B cell (primary cell): Measurements from ENCODE around the gene MYH1. TPM values are rescaled to one million over a fixed set of nuclear protein-coding genes. Genes with fewer than 3 reads are reported as not detected.

Experiments used
- ATAC-seq: fragments of 200-7000 bp; cut with Tn5 transposase; one replicate; pipeline ENCODE4 v1.10.0; 2021; ENCODE audit warnings: low read depth, mild to moderate bottlenecking, moderate number of reproducible peaks, moderate library complexity
- CTCF ChIA-PET: fragments of 350-600 bp; sonication (Branson Sonifier 250); formaldehyde crosslinking; loops from one replicate; lab custom pipeline; 2021; ENCODE audit warnings: antibody characterized with exemption, inconsistent platforms; lab: Charles Lee
- POLR2A ChIA-PET: fragments of 350-600 bp; sonication (Branson Sonifier 250); formaldehyde crosslinking; loops from one replicate; lab custom pipeline; 2021; ENCODE audit warnings: antibody characterized with exemption; lab: Charles Lee
- DNase-seq: peaks from one replicate; pipeline ENCODE4 v3.0.0; 2013
- H2AFZ ChIP-seq: 2 replicates; pipeline ENCODE4 v1.6.1; 2012; ENCODE audit warnings: mild to moderate bottlenecking, low read depth, low read length; ENCODE audit not compliant: insufficient read depth, poor library complexity, severe bottlenecking
- H3K27ac ChIP-seq, 2 donors: 1 replicate in 1 of 2; 2 replicates in 1 of 2; pipeline ENCODE4 v1.5.1; 2012 to 2013; ENCODE audit warnings: low read length in 2 of 2, mild to moderate bottlenecking in 2 of 2, moderate library complexity in 1 of 2
- H3K27me3 ChIP-seq, 4 experiments: fragments of 200-600 bp in 1 of 4; sonication (generic) in 1 of 4; replicated peaks in 1 of 4; 1 replicate in 2 of 4; 2 replicates in 2 of 4; pipeline versions ENCODE4 v1.6.1 to v1.7.0; 2013 to 2016; ENCODE audit warnings: low read length in 3 of 4, mild to moderate bottlenecking in 2 of 4, mixed read lengths in 1 of 4, moderate library complexity in 1 of 4; ENCODE audit not compliant: insufficient read depth in 4 of 4, control insufficient read depth in 3 of 4; ENCODE audit errors: control extremely low read depth in 1 of 4
- H3K36me3 ChIP-seq, 2 experiments: replicated peaks in 1 of 2; 1 replicate in 1 of 2; 2 replicates in 1 of 2; pipeline versions ENCODE4 v1.6.1 to v1.7.1; 2013; ENCODE audit warnings: low read length in 1 of 2; ENCODE audit not compliant: insufficient read depth in 2 of 2, control insufficient read depth in 1 of 2; ENCODE audit errors: control extremely low read depth in 1 of 2, extremely low read depth in 1 of 2
- H3K4me1 ChIP-seq, 2 donors: fragments of 200-600 bp in 1 of 2; sonication (generic) in 1 of 2; 1 replicate in 1 of 2; 2 replicates in 1 of 2; pipeline versions ENCODE4 v1.5.1 to v1.6.1; 2013 to 2017; ENCODE audit warnings: low read length in 2 of 2; ENCODE audit not compliant: control insufficient read depth in 2 of 2, insufficient read depth in 2 of 2
- H3K4me2 ChIP-seq: replicated peaks from 2 replicates; pipeline ENCODE3; 2012; ENCODE audit warnings: mild to moderate bottlenecking, low read depth, low read length; ENCODE audit not compliant: poor library complexity, severe bottlenecking
- H3K4me3 ChIP-seq, 5 experiments: fragments of 200-600 bp in 1 of 5; sonication (generic) in 1 of 5; 1 replicate in 3 of 5; 2 replicates in 2 of 5; pipeline versions ENCODE4 v1.5.1 to v1.7.0; 2011 to 2016; ENCODE audit warnings: low read length in 4 of 5, mild to moderate bottlenecking in 4 of 5, low read depth in 2 of 5, control low read depth in 1 of 5, moderate library complexity in 1 of 5; ENCODE audit not compliant: insufficient read depth in 1 of 5; ENCODE audit errors: control extremely low read depth in 1 of 5, extremely low read depth in 1 of 5
- H3K79me2 ChIP-seq: fragments of 200-600 bp; sonication (generic); one replicate; pipeline ENCODE4 v1.6.0; 2016; ENCODE audit warnings: low read length; ENCODE audit not compliant: control insufficient read depth, insufficient read depth
- H3K9ac ChIP-seq: fragments of 200-600 bp; sonication (generic); 2 replicates; pipeline ENCODE4 v1.6.1; 2017; ENCODE audit warnings: mild to moderate bottlenecking, low read length, moderate library complexity
- H3K9me3 ChIP-seq, 3 donors: one replicate each; pipeline versions ENCODE4 v1.6.1 to v1.7.1; 2013; ENCODE audit warnings: low read length in 2 of 3; ENCODE audit not compliant: control insufficient read depth in 2 of 3, insufficient read depth in 1 of 3; ENCODE audit errors: control extremely low read depth in 1 of 3
- H4K20me1 ChIP-seq: 2 replicates; pipeline ENCODE4 v1.6.0; 2012; ENCODE audit warnings: mild to moderate bottlenecking, low read length; ENCODE audit not compliant: insufficient read depth, control insufficient read depth, poor library complexity, severe bottlenecking
- H3K27ac Mint-ChIP-seq: one replicate; pipeline ENCODE4 v1.8.0; 2021; ENCODE audit warnings: mixed read lengths
- H3K27me3 Mint-ChIP-seq: one replicate; pipeline ENCODE4 v1.8.0; 2021; ENCODE audit warnings: mixed read lengths
- H3K4me1 Mint-ChIP-seq: one replicate; pipeline ENCODE4 v1.8.0; 2021; ENCODE audit warnings: mixed read lengths
- H3K4me3 Mint-ChIP-seq: one replicate; pipeline ENCODE4 v1.8.0; 2021; ENCODE audit warnings: mixed read lengths
- H3K9me3 Mint-ChIP-seq: one replicate; pipeline ENCODE4 v1.8.0; 2022; ENCODE audit warnings: mixed read lengths; ENCODE audit not compliant: insufficient read depth
- EZH2 ChIP-seq: IDR thresholded peaks from 2 replicates; pipeline ENCODE4 v1.6.1; 2012; ENCODE audit warnings: borderline replicate concordance, low read depth, mild to moderate bottlenecking, moderate library complexity, low read length; ENCODE audit not compliant: insufficient read depth, poor library complexity, severe bottlenecking
- WGBS: methylation state at CpG from one replicate; pipeline ENCODE4 v1.1.5; 2013; ENCODE audit warnings: missing lambda C conversion rate; ENCODE audit not compliant: insufficient coverage; 5-methylcytosine and 5-hydroxymethylcytosine counted together
- intact Hi-C: fragments of 100-400 bp; cut with micrococcal nuclease; formaldehyde crosslinking; loops from one replicate; pipeline ENCODE4 v1.10.0; 2022
- polyA plus RNA-seq: library from polyadenylated mRNA; depleted of rRNA; stranded (reverse); fragments of >200 nt; gene quantifications from 2 replicates; pipeline ENCODE4 v1.2.3, GENCODE V29; 2012
- total RNA-seq, 2 donors: library from RNA; stranded (reverse); fragments of 120-200 nt in 1 of 2; gene quantifications; 1 replicate in 1 of 2; 2 replicates in 1 of 2; pipeline versions ENCODE4 v1.2.3 to v1.2.4, GENCODE V29; 2013 to 2022
- TF ChIP-seq, protein P1 (sequence below): fragments of 200-600 bp; IDR thresholded peaks from one replicate; pipeline ENCODE4 v1.8.0; 2022; ENCODE audit warnings: antibody characterized with exemption, mild to moderate bottlenecking

The MYH1 gene
- total and polyA plus RNA-seq, 2 donors (not counting 1 experiment from before 2014, with no cell fraction given) = not detected

DNA sequence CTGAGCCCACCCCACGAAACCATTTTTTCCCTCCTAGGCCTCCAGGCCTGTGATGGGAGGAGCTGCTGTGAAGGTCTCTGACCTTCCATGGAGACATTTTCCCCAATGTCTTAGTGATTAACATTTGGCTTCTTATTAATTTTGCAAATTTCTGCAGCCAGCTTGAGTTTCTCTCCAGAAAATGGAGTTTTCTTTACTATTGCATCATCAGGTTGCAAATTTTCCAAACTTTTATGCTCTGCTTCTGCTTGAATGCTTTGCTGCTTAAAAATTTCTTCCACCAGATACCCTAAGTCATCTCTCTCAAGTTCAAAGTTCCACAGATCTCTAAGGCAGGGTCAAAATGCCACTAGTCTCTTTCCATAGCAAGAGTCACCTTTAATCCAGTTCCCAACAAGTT, 36.1 kb downstream of the MYH1 start:
- no CpG with 5 or more reads among the region's 1 CpG for WGBS

DNA sequence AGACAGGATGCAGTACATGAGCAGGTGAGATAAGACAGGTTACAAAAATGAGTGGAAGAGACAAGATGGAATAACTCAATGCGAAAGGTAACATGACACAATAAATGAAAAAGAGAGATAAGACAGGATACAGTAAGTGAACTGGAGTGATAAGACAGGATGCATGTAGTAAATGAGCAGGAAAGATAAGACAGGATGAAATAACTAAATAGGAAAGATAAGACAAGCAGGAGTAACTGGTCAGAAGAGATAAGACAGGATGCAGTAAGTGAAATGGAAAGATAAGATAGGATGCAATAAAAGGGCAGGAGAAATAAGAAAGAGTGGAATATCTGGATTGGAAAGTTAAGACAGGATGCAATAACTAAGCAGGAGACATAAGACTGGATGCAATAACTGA, 40.6 kb downstream of the MYH1 start:
- Histone ChIP-seq H3K9me3 (peaks cover 0 to 8% (median 5%) of the 10 kb centered on the region in 3 donors), H3K4me1 (no peaks in the 10 kb centered on the region), H4K20me1 (no peaks in the 10 kb centered on the region), H3K27me3 (peaks cover 0 to 2% (median 0%) of the 10 kb centered on the region in 4 experiments), H3K9ac (no peak overlapping the region), H3K4me2 (no peak overlapping the region), H2AFZ (no peak overlapping the region), H3K79me2 (no peaks in the 10 kb centered on the region), H3K4me3 (no peak overlapping the region), H3K36me3 (no peaks in the 10 kb centered on the region), H3K27ac (no peak overlapping the region)
- intact Hi-C loops = no loop called here
- H3K27ac Mint-ChIP-seq = no peak overlapping the region
- peaks cover 4% of the 10 kb centered on the region for H3K9me3 Mint-ChIP-seq
- DNase-seq = no peak
- no peak for TF ChIP-seq EZH2
- TF ChIP-seq, protein P1, sequence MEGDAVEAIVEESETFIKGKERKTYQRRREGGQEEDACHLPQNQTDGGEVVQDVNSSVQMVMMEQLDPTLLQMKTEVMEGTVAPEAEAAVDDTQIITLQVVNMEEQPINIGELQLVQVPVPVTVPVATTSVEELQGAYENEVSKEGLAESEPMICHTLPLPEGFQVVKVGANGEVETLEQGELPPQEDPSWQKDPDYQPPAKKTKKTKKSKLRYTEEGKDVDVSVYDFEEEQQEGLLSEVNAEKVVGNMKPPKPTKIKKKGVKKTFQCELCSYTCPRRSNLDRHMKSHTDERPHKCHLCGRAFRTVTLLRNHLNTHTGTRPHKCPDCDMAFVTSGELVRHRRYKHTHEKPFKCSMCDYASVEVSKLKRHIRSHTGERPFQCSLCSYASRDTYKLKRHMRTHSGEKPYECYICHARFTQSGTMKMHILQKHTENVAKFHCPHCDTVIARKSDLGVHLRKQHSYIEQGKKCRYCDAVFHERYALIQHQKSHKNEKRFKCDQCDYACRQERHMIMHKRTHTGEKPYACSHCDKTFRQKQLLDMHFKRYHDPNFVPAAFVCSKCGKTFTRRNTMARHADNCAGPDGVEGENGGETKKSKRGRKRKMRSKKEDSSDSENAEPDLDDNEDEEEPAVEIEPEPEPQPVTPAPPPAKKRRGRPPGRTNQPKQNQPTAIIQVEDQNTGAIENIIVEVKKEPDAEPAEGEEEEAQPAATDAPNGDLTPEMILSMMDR = no peak
- POLR2A ChIA-PET = no interaction called here
- WGBS = 50% methylated on average over 1 of the region's 1 CpG
- H3K4me1 Mint-ChIP-seq = no peaks in the 10 kb centered on the region
- no peak overlapping the region for H3K4me3 Mint-ChIP-seq
- CTCF ChIA-PET = no interaction called here
- ATAC-seq = no peak
- no peaks in the 10 kb centered on the region for H3K27me3 Mint-ChIP-seq

More for the DNA sequence above, 36.1 kb downstream of the MYH1 start:
- Mint-ChIP-seq H3K27ac (no peak overlapping the region), H3K4me1 (no peaks in the 10 kb centered on the region), H3K4me3 (no peak overlapping the region), H3K27me3 (no peaks in the 10 kb centered on the region), H3K9me3 (peaks cover 27% of the 10 kb centered on the region)
- Histone ChIP-seq H3K27ac (no peak overlapping the region), H3K4me1 (no peaks in the 10 kb centered on the region), H3K9ac (no peak overlapping the region), H3K36me3 (no peaks in the 10 kb centered on the region), H4K20me1 (no peaks in the 10 kb centered on the region), H3K4me2 (no peak overlapping the region), H3K79me2 (no peaks in the 10 kb centered on the region), H3K4me3 (no peak overlapping the region), H2AFZ (no peak overlapping the region), H3K27me3 (peaks cover 0 to 1% (median 0%) of the 10 kb centered on the region in 4 experiments), H3K9me3 (peaks cover 0 to 8% (median 8%) of the 10 kb centered on the region in 3 donors)
- ChIA-PET CTCF (no interaction called here), POLR2A (no interaction called here)
- no peak for DNase-seq
- no peak for ATAC-seq
- intact Hi-C loops = no loop called here
- no peak for TF ChIP-seq EZH2
- TF ChIP-seq, protein P1 = no peak
